ENCODE results near the gene IQSEC3.
A peak's percentile ranks its signal among the peaks of the same experiment; 100 is the strongest.
"Not testable (repeated sequence)": the region's sequence is repeated elsewhere in the genome, so short reads cannot be mapped to it uniquely, and the experiment has no call there.

IQSEC3 gene

DNA sequence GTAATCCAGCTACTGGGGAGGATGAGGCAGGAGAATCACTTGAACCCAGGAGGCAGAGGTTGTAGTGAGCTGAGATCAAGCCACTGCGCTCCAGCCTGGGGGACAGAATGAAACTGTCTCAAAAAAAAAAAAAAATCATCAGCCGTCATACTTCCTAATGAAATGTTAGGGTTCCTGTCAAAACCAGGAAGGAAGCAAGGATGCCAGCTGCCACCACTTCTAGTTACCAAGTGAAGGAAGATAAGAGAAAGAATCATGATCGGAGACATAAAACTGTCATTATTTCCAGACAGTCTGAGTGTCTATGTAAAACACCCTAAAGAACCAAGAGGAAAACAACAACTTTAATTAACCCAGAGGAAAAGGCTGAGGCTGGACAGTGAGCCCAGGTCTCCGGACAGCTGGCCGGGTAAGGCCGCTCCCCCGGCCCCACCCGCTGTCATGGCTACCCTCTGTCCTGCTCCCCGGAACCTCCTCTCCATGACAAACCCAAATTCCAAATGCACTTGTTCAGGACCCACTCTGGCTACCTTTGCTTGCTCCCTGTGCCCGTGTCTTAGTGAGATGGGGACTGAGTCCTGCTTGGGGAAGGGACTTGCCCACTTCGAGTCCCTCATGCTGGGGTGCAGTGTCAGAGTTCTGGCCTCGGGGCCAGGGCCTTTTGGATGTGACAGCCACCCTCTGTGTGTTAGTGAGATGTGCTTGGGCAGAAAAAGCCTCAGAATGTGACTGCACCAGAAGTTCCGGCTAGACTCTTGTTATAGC lies 118.4 kb downstream of the IQSEC3 start:
- DNase-seq, result no peak

- no peak for DNase-seq
Measured at GRCh38 chr12:185576-185955, 119.0 kb downstream of the IQSEC3 start.

- DNase-seq, result no peak
Measured at GRCh38 chr12:186006-186625, 119.5 kb downstream of the IQSEC3 start.

GRCh38 chr12:187986-188909 lies 121.7 kb downstream of the IQSEC3 start:
- not testable (repeated sequence) for DNase-seq

DNA sequence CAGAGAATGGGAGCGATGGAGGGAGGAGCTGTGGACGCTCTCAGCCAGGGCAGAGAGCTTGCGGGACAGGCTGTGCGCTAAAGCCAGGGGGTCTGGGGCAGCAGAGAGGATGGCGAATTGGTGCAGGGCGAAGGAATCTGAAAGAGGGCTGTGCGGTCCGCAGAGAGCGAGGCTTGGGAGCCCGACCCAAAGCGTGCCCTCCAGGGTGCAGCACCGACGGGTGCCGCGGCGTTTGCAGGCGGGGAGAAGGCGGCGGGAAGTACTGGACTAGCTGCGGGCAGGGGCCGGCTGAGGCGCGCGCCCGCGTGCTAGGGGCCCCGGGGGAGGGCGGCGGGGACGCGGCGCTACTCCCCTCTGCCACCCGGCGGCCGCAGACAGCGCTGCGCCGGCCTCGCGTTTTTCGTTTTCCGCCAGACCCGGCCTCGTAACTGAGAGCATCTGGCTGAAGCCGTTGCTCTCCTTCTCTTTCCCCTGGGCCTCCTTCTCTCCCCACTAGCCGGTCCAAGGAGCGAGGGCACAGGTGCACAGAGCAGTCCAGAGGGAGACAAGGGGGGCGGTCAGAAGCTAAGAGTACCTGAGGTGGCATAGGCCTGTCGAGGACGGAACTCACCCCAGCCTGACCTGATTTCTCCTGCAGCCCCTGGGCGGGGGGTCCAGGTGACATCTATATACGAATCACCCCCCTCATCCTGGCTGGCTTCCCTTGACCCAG lies 122.5 kb downstream of the IQSEC3 start:
- DNase-seq, result peak; percentile 26

- DNase-seq, result no peak
Measured at GRCh38 chr12:189622-189962, 123.0 kb downstream of the IQSEC3 start.

GRCh38 chr12:190881-191280 lies 124.3 kb downstream of the IQSEC3 start:
- DNase-seq, result no peak

- no peak for DNase-seq
Measured at GRCh38 chr12:191541-191940, 125.0 kb downstream of the IQSEC3 start.

DNA sequence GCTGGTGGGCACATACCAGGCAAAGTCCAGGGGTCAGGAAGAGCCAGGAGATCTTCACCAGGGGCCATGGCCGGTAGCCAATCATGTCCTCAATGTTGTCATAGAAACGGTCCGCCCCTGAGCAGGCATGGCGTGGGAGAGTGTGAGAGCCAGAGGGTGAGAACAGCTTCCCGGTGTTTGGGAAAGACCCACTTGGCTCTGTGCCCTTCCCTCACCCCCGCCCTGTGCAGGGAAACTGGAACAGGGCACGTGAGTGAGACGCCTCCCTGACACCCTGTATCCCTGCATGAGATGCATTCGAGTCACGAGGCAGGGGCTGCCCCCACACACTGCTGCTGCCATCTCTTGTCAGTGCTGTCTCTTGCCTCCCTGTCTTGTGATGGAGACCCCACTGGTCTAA lies 126.7 kb downstream of the IQSEC3 start:
- no peak for DNase-seq

GRCh38 chr12:194276-194675 lies 127.7 kb downstream of the IQSEC3 start:
- DNase-seq, result no peak

DNA sequence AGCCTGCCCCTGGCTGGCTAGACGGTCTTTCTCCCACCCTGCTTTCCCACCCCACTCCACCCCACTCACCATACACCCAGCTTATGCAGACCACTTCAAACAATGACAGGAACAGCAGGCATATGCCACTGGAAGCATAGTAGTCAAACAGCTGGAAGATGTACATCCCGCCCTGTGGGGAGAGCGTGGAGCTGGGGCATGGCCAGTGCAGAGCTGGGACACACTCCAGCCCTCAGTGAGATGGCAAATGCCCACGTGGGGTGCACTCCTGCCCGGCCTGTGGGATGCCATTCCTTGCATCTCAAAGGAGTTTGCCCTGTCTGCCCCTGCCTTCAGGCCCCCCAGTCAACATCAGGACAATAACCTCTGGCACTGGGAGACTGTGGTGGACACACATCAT lies 128.6 kb downstream of the IQSEC3 start:
- DNase-seq, result no peak

GRCh38 chr12:195951-196350 lies 129.4 kb downstream of the IQSEC3 start:
- DNase-seq, result no peak

DNA sequence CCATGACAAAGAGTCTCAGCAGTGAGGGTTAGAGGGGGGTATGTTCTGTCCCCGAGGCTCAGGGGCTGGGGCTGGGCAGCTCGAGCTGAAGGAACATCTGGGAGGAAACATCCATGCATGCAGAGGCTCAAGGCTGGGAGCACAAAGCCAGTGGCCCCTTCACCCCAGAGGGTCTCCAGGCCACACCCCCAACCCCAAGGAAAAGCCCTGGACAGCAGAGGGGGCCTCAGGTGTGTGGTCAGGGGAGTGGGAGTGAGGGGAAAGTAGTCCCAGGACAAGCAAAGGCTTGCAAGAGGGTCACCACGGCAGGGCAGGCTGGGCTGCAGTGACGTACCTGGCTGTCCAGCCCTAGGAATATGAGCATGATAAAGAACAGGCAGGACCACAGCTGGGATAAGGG lies 129.9 kb downstream of the IQSEC3 start:
- DNase-seq, result no peak

DNA sequence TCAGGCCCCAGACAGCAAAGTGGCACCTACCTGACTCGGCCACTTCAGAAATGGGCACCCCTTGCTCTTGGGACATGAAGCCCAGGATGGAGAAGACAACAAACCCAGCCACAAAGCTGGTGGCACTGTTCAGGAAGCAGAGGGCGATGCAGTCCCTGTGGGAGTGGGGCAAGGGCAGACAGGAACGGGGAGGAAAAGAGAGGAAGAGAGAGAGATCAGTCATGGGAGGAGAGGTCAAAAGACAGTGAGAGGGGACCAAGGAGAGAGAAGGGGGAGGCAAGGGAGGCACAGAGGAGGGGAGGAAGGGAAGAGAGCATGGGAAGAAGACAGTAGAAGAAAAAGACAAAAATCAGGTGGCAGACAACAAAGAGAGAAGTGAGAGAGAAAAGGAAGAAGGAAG lies 130.8 kb downstream of the IQSEC3 start:
- DNase-seq, result no peak

DNA sequence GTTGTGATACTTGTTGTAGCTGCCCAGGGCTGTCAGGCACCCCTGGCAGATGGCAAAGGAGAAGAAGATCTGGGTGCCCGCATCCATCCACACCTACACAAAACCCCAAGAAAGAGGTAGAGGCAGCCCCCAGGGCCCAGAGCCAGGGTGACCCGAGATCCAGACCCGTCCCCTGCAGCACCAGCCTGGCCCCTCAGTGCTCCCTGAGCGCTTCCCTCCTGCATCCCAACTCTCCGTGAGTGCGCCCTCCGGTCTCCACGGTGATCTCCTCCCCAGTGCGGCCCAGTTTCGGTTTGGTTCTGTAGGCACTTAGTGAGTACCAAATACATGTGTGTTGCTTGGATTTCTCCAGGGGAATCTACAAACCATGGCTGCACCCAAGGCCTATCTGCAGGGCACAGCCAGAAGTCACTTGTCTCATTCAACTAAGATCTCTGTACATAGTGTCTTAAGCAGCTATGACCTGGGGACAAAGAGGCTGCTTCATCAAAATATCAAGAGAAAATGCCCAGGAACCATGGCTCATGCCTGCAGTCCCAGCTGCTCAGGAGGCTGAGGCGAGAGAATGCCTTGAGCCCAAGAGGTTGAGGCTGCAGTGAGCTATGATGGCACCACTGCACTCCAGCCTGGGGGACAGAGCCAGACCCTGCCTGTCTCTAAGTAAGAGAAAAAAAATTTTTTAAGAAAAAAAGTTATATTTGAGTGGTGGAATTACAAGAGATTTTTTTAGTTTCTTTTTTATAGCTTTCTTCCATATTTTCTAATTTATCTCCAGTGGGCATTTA lies 131.5 kb downstream of the IQSEC3 start:
- DNase-seq, result no peak

DNA sequence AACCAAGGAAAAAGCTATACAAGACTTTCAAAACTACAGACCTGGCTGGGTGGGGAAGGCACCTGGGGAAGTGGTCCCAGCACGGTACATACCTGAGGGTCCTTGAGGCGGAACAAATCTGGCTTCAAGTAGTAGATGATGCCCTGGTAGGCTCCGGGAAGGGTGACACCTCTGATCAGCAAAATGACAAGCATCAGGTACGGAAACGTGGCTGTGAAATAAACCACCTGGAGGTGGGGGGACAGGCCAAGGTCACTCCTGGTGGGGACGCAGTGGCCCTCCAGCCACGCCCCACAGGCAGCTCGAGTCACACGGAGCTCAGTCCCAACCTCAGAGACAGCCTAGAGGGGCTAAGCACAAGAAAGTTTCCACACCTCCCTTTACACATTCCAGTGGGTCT lies 132.1 kb downstream of the IQSEC3 start:
- DNase-seq, result no peak

DNA sequence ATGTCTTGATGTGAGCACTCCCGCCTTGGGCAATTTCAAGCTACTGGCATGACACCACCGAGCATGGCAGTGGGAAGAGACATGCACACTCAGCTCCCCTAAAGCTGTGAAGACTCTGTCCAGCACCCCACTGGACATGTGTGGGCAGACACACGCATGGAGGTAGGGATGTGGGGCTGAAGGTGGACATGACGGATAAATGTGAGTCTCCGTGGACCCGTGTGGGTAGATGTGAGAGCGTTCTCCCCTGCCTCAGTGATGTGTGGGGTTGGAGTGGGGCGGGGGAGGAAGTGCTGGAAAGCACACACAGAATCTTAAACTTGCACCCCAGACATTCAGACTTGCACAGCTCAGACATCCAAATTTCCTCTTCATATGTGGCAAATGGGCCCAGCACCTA lies 134.8 kb downstream of the IQSEC3 start:
- no peak for DNase-seq

DNA sequence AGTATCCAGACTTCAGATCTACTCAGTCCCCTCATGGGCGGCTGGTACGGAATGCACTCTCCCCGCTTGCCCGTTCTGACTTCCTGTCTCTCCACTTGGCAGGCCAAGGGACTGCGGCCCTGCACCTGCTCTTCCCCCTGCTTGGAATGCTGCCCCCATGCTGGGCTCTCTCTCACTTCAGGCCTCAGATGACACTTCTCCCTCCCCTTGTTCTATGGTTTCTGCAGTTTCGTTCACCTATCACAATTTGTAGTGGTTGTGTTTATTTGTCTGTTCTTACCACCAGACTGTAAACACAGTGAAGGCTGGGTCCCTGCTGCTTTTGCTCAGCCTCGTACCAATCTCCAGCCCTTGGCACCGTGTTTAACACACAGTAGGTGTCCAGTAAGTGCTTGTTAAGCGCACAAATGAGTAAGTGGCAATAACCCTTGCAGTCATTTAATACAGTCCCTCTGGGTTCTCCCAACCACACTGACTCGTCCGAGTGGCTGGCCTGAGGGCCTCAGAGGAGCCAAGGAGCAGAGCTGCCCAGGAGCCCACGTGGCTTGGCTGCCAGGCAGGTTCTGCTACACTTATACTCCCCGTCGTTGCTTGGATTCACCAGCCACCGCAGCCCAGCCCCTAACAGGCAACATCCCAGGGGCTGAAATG lies 135.6 kb downstream of the IQSEC3 start:
- DNase-seq, result no peak

DNA sequence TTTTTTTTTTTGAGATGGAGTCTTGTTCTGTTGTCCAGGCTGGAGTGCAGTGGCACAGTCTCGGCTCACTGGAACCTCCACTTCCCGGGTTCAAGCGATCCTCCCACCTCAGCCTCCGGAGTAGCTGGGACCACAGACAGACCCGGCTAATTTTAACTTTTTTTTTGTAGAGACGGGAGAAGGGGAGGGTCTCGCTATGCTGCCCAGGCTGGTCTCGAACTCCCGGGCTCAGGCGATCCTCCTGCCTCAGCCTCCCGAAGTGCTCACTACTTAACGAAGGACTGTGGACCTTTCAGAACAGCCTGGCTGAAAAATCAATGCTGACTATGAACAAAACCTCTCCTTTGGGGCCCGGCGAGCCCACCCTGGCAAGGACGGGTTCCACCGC lies 136.5 kb downstream of the IQSEC3 start:
- DNase-seq, result no peak

DNA sequence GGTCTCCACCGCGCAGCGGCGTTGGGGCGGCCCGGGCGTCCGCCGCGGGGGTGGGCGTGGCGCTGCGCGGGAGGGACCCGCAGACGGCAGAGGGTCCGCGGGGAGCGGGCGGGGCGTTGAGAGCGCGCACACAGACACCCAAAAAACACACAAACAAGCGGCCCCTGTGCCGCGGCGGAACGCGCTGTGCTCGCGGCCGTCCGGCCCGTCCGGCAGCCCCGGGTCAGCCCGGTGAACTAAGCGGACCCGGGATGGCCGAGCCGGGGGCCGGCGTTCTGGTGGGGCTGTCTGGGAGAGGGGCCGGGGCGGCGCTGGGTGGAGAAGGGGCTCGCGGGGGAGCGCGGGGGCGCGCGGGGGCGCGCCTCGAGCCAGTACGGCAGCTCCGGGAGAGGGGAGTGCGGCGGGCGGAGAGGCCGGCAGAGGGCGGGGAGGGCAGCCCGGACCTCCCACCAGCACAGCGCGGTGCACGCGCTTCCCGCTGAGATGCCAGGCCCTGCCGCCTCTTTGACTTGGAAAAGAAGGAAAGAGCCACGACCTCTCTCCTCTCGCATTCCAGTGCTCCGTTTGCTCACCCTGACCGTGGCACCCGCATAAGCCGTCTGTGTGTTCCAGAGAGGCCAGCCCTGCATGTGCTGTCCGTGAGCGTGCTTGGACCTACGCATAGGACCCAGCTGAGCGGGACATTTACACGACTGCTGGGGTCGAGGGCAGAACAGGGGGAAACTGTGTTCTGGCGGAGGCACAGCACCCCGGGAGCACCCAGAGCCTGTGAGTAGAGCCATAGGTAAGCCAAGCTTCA lies 137.1 kb downstream of the IQSEC3 start:
- peak; percentile 6 for DNase-seq

DNA sequence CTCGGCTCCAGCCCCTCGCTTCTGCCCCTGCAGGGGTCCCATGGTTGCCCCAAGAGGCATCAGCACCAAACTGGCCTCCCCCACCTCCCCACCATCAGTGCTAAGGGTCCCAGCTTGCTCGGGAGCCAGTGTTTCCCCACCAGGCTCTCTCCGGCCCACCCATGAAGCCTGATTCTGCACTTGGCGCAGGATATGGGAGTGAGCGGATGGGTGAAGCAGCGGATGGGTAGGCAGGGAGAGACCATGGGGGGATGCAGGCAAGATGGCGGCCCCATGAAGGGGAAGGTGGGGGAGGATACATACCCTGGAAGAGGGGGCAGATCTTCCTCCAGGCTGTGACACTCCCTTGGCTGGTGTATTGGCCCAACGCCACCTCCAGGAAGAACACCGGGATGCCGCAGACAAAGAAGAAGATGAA lies 137.7 kb downstream of the IQSEC3 start:
- no peak for DNase-seq
